Psoas muscle (tissue), 8 donors: Measurements from ENCODE around the gene PUS3. TPM values are rescaled to one million over a fixed set of nuclear protein-coding genes. Genes with fewer than 3 reads are reported as not detected.
A peak's percentile ranks its signal among the peaks of the same experiment; 100 is the strongest.

Experiments used
- ATAC-seq, 4 donors: fragments of 200-7000 bp; cut with Tn5 transposase; one replicate each; pipeline ENCODE4 v1.9.1; 2020; ENCODE audit warnings: moderate library complexity in 3 of 4, mild to moderate bottlenecking in 2 of 4
- DNase-seq, 2 donors: peaks; one replicate each; pipeline ENCODE4 v3.0.0-alpha.2; 2020
- H3K27ac ChIP-seq: fragments of 200-600 bp; one replicate; pipeline ENCODE4 v1.8.0; 2022
- H3K27me3 ChIP-seq, 3 donors: fragments of 200-600 bp in 1 of 3; one replicate each; pipeline versions ENCODE4 v1.6.1 to v1.8.0; 2013 to 2022; ENCODE audit warnings: low read length in 2 of 3, mild to moderate bottlenecking in 2 of 3, moderate library complexity in 1 of 3; ENCODE audit not compliant: insufficient read depth in 3 of 3
- H3K36me3 ChIP-seq, 2 donors: fragments of 200-600 bp in 1 of 2; one replicate each; pipeline versions ENCODE4 v1.6.1 to v1.8.0; 2013 to 2022; ENCODE audit warnings: low read depth in 1 of 2, mild to moderate bottlenecking in 1 of 2, moderate library complexity in 1 of 2; ENCODE audit not compliant: insufficient read depth in 1 of 2
- H3K4me1 ChIP-seq: fragments of 200-600 bp; one replicate; pipeline ENCODE4 v1.8.0; 2022
- H3K4me3 ChIP-seq: fragments of 200-600 bp; one replicate; pipeline ENCODE4 v1.8.0; 2022; ENCODE audit warnings: mild to moderate bottlenecking
- H3K9me3 ChIP-seq: fragments of 200-600 bp; one replicate; pipeline ENCODE4 v1.8.0; 2022
- WGBS, 3 donors: extraction: QIAGEN DNeasy Blood & Tissue Kit; methylation state at CpG; one replicate each; pipeline versions ENCODE4 v1.1.6 to v1.1.7; 2013; 5-methylcytosine and 5-hydroxymethylcytosine counted together
- intact Hi-C, 2 donors: fragments of 100-400 bp; cut with DNase I; formaldehyde crosslinking; loops; one replicate each; pipeline versions ENCODE4 v1.11.0 to v1.14.2; 2022
- polyA plus RNA-seq, 3 donors: library from polyadenylated mRNA; stranded (reverse); fragments of 200-250 nt; gene quantifications; one replicate each; pipeline ENCODE4 v1.2.3, GENCODE V29; 2013
- total RNA-seq, 4 donors: library from RNA; stranded (reverse); fragmentation: NEBNext Ultra II Directional in 2 of 4; extraction: Animal tissue kit (Norgen Biotek cat#: 25700) in 2 of 4; gene quantifications; one replicate each; pipeline versions ENCODE4 v1.2.1 to v1.2.4, GENCODE V29; 2021 to 2023
- TF ChIP-seq, protein P1 (sequence below): fragments of 200-600 bp; IDR thresholded peaks from one replicate; pipeline ENCODE4 v1.8.0; 2022; ENCODE audit warnings: antibody characterized with exemption
- donor health status: healthy with polysubstance abuse.
- donor health status: DM: no; HTN: no; CAD: no; lungs with moderate emphysema.
- donor health status: Bipolar disorder and iron deficiency.
- donor health status: healthy.
- donor health status: DM: yes; HTN: yes; CAD: no.
- donor health status: DM: no; HTN: no; CAD: no.
- donor health status: DM: no; HTN: no; CAD: no.
- donor health status: DM: yes; HTN: yes; CAD: no.

The PUS3 gene
- total and polyA plus RNA-seq, 7 donors = 9.0 to 17.5 (median 16.1) TPM

DNA sequence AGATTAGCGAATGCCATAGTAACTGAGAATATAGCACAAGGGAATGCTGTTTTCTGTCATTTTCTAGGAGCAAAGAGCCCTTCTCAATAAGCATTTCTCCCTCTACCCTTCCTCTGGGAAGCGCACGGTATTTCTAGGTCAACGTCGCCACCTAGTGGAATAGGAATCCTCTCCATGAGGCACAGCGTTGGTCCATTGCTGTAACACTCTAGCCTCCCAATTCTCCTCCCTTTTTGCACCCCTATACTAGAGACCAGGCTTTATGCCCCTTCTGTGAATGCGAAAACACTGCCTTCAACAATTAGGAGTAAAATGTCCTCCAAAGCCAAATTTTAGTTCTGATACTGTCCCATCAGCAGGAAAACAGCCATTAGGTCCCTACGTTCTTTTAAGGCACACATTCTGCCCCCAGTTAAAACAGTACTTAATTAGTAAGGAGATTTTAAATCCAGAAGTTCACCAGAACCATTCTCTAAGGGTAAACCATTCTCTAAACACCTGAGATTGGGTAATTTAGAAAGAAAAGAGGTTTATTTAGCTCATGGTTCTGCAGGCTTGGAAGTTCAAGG is 28.4 kb downstream of the PUS3 start:
- DNase-seq = no peak
- Histone ChIP-seq H3K27ac (no peak overlapping the region), H3K9me3 (no peaks in the 10 kb centered on the region), H3K27me3 (no peaks in the 10 kb centered on the region), H3K4me3 (no peak overlapping the region), H3K36me3 (no peaks in the 10 kb centered on the region), H3K4me1 (no peaks in the 10 kb centered on the region)
- TF ChIP-seq, protein P1, sequence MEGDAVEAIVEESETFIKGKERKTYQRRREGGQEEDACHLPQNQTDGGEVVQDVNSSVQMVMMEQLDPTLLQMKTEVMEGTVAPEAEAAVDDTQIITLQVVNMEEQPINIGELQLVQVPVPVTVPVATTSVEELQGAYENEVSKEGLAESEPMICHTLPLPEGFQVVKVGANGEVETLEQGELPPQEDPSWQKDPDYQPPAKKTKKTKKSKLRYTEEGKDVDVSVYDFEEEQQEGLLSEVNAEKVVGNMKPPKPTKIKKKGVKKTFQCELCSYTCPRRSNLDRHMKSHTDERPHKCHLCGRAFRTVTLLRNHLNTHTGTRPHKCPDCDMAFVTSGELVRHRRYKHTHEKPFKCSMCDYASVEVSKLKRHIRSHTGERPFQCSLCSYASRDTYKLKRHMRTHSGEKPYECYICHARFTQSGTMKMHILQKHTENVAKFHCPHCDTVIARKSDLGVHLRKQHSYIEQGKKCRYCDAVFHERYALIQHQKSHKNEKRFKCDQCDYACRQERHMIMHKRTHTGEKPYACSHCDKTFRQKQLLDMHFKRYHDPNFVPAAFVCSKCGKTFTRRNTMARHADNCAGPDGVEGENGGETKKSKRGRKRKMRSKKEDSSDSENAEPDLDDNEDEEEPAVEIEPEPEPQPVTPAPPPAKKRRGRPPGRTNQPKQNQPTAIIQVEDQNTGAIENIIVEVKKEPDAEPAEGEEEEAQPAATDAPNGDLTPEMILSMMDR = peak; percentile 68
- intact Hi-C loops = loop anchor here (5.0 to 10.0 kb wide), 3 partner anchors 247 to 1210 kb away; partner anchors contain the start of genes CCDC15 (in 1 of the 2) and CHEK1 (in 1 of the 2)
- ATAC-seq = peak; percentile 71 to 86 (median 84)
- 12 to 14% (median 13%) methylated on average over 8 of the region's 8 CpGs for WGBS, 3 donors

DNA sequence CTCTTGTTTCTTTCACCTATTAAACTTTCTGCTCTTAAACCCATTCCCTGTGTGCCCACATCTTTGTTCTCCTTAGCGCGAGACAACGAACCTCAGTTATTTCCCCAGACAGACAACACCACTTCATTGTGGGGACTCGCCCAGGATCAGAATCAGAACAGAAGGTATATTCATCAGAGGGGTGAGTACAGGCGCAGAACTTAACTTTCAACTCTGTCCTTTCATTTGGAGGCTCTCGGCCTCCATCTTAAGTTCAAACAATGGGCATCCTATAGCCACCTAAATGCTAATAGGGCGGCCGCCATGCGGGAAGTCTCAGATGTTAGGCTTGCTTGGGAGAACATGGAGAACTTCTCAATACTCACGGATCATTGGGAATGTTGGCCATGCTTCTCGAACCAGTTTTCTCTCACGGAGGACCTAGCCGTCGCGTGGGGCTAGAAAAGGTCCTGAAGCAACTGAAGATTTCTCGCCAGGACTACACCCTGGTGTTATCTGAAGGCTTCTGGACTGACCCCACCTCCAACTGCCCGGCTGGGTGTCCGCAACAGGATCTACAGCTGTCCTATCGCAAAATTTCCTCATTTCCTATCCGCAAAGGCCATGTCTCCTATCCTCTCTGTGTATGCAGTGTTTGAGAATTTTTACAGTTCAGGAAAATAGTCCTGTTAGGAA is 29.0 kb downstream of the PUS3 start:
- WGBS, 3 donors = 77 to 84% (median 83%) methylated on average over 19 to 20 of the region's 20 CpGs
- no peaks in the 10 kb centered on the region for H3K4me1 ChIP-seq
- ATAC-seq (peak in 3 of 4 donors; percentile 5 to 16 (median 8)), DNase-seq (no peak)
- H3K27ac ChIP-seq = no peak overlapping the region
- TF ChIP-seq, protein P1 = no peak
- H3K9me3 ChIP-seq = no peaks in the 10 kb centered on the region
- H3K36me3 ChIP-seq = no peaks in the 10 kb centered on the region
- no peak overlapping the region for H3K4me3 ChIP-seq
- H3K27me3 ChIP-seq = no peaks in the 10 kb centered on the region
- intact Hi-C loops = loop anchor here (5.0 to 10.0 kb wide), 3 partner anchors 247 to 1209 kb away; partner anchors contain the start of genes CCDC15 (in 1 of the 2) and CHEK1 (in 1 of the 2)

GRCh38 chr11:125872138-125872491 is 30.9 kb downstream of the PUS3 start:
- H3K4me3 ChIP-seq = no peak overlapping the region
- H3K27ac ChIP-seq = no peak overlapping the region
- intact Hi-C loops = loop anchor here (5.0 to 10.0 kb wide), 3 partner anchors 245 to 1207 kb away; partner anchors contain the start of genes CCDC15 (in 1 of the 2) and CHEK1 (in 1 of the 2)
- H3K36me3 ChIP-seq = no peaks in the 10 kb centered on the region
- H3K27me3 ChIP-seq = no peaks in the 10 kb centered on the region
- ATAC-seq (no peak), DNase-seq (no peak)
- TF ChIP-seq, protein P1 = no peak
- no peaks in the 10 kb centered on the region for H3K9me3 ChIP-seq
- no peaks in the 10 kb centered on the region for H3K4me1 ChIP-seq

- H3K4me3 ChIP-seq = no peak overlapping the region
- intact Hi-C loops = loop anchor here (5.0 to 10.0 kb wide), 3 partner anchors 244 to 1207 kb away; partner anchors contain the start of genes CCDC15 (in 1 of the 2) and CHEK1 (in 1 of the 2)
- ATAC-seq (no peak), DNase-seq (no peak)
- no peaks in the 10 kb centered on the region for H3K9me3 ChIP-seq
- H3K36me3 ChIP-seq = no peaks in the 10 kb centered on the region
- TF ChIP-seq, protein P1 = peak; percentile 16
- no peaks in the 10 kb centered on the region for H3K27me3 ChIP-seq
- WGBS, 3 donors = 73 to 77% (median 76%) methylated on average over 10 of the region's 10 CpGs
- H3K27ac ChIP-seq = no peak overlapping the region
- no peaks in the 10 kb centered on the region for H3K4me1 ChIP-seq
Measured at GRCh38 chr11:125871391-125872137, 31.4 kb downstream of the PUS3 start.
